HepG2 (cell line): Measurements from ENCODE around the gene LRBA.

Experiments
- GTF2F1 ChIP-seq: fragments of 150-350 bp; IDR thresholded peaks from 2 replicates; pipeline ENCODE4 v1.6.1; 2014; ENCODE audit warnings: low read length
- SIN3A ChIP-seq: IDR thresholded peaks from 2 replicates; pipeline ENCODE4 v1.6.1; 2011; ENCODE audit warnings: low read depth, mild to moderate bottlenecking, control low read depth, low read length, borderline replicate concordance

GRCh38 chr4:150826306-150826705 is 188.8 kb downstream of the LRBA start:
- TF ChIP-seq GTF2F1, result no peak
- TF ChIP-seq SIN3A, result no peak
